Measurements from ENCODE around the gene HOXA3.

The HOXA3 gene

GRCh38 chr7:27116031-27116961, 36.1 kb downstream of the HOXA3 start:
- no peak for DNase-seq (ENCODE audit: low read depth in 1 of 2, low spot score in 1 of 2)
- TF ChIP-seq POLR2AphosphoS5 (IDR thresholded peaks at IDR 0.05; ENCODE audit: low read depth) (no peak), GABPA (IDR thresholded peaks at IDR 0.05; ENCODE audit: low read depth) (no peak), SPI1 (IDR thresholded peaks at IDR 0.05; ENCODE audit: borderline replicate concordance, low read depth) (no peak), CTCF (IDR thresholded peaks at IDR 0.05; ENCODE audit: insufficient read depth, low read length) (no peak), REST (IDR thresholded peaks at IDR 0.05; ENCODE audit: insufficient replicate concordance, low read depth) (no peak)
- Histone ChIP-seq H3K27me3 (ENCODE audit: insufficient read depth, poor library complexity, severe bottlenecking) (peaks cover 3% of the 10 kb centered on the region), H3K27ac (replicated peaks) (no peak overlapping the region), H3K4me3 (replicated peaks; ENCODE audit: insufficient read depth, low read length) (no peak overlapping the region)

GRCh38 chr7:27115221-27116026, 37.0 kb downstream of the HOXA3 start:
- no peak for DNase-seq (ENCODE audit: low read depth in 1 of 2, low spot score in 1 of 2)
- H3K4me3 ChIP-seq (replicated peaks; ENCODE audit: insufficient read depth, low read length), result no peak overlapping the region
- peaks cover 3% of the 10 kb centered on the region for H3K27me3 ChIP-seq (ENCODE audit: insufficient read depth, poor library complexity, severe bottlenecking)
- no peak for TF ChIP-seq REST (IDR thresholded peaks at IDR 0.05; ENCODE audit: insufficient replicate concordance, low read depth)
- TF ChIP-seq CTCF (IDR thresholded peaks at IDR 0.05; ENCODE audit: insufficient read depth, low read length), result no peak
- TF ChIP-seq POLR2AphosphoS5 (IDR thresholded peaks at IDR 0.05; ENCODE audit: low read depth), result no peak
- no peak for TF ChIP-seq GABPA (IDR thresholded peaks at IDR 0.05; ENCODE audit: low read depth)
- no peak for TF ChIP-seq SPI1 (IDR thresholded peaks at IDR 0.05; ENCODE audit: borderline replicate concordance, low read depth)
- H3K27ac ChIP-seq (replicated peaks), result no peak overlapping the region

GRCh38 chr7:27114881-27115220, 37.5 kb downstream of the HOXA3 start:
- H3K27me3 ChIP-seq (ENCODE audit: insufficient read depth, poor library complexity, severe bottlenecking), result peaks cover 3% of the 10 kb centered on the region
- H3K4me3 ChIP-seq (replicated peaks; ENCODE audit: insufficient read depth, low read length), result no peak overlapping the region
- no peak for DNase-seq (ENCODE audit: low read depth in 1 of 2, low spot score in 1 of 2)
- H3K27ac ChIP-seq (replicated peaks), result no peak overlapping the region
- no peak for TF ChIP-seq REST (IDR thresholded peaks at IDR 0.05; ENCODE audit: insufficient replicate concordance, low read depth)
- TF ChIP-seq GABPA (IDR thresholded peaks at IDR 0.05; ENCODE audit: low read depth), result no peak
- TF ChIP-seq CTCF (IDR thresholded peaks at IDR 0.05; ENCODE audit: insufficient read depth, low read length), result no peak
- TF ChIP-seq SPI1 (IDR thresholded peaks at IDR 0.05; ENCODE audit: borderline replicate concordance, low read depth), result no peak
- no peak for TF ChIP-seq POLR2AphosphoS5 (IDR thresholded peaks at IDR 0.05; ENCODE audit: low read depth)

Data from HL-60 (cell line).